GM18867 (cell line): ENCODE data around the gene SAP30L.

Experiments
- ATAC-seq: cut with Tn5 transposase; IDR thresholded peaks from one replicate; pipeline ENCODE4 v1.9.1; 2021; ENCODE audit warnings: mild to moderate bottlenecking, moderate library complexity; ENCODE audit not compliant: unreplicated experiment

The SAP30L gene

GRCh38 chr5:154419236-154419635 is 26.6 kb upstream of the SAP30L start:
- no peak for ATAC-seq

- ATAC-seq: no peak
Measured at GRCh38 chr5:154421868-154422267, 23.9 kb upstream of the SAP30L start.

GRCh38 chr5:154422298-154422697 is 23.5 kb upstream of the SAP30L start:
- ATAC-seq: no peak

- ATAC-seq: no peak
Measured at GRCh38 chr5:154428208-154428607, 17.6 kb upstream of the SAP30L start.

GRCh38 chr5:154429341-154429740 is 16.5 kb upstream of the SAP30L start:
- no peak for ATAC-seq

- ATAC-seq: no peak
Measured at GRCh38 chr5:154430466-154430865, 15.3 kb upstream of the SAP30L start.

GRCh38 chr5:154430961-154431630 is 14.7 kb upstream of the SAP30L start:
- ATAC-seq: no peak

- ATAC-seq: no peak
Measured at GRCh38 chr5:154435226-154435625, 10.6 kb upstream of the SAP30L start.

GRCh38 chr5:154437281-154437965 is 8.4 kb upstream of the SAP30L start:
- ATAC-seq: no peak

- no peak for ATAC-seq
Measured at GRCh38 chr5:154440540-154440939, 5.3 kb upstream of the SAP30L start.

GRCh38 chr5:154442801-154443200 is 3.0 kb upstream of the SAP30L start:
- ATAC-seq: no peak

- no peak for ATAC-seq
Measured at GRCh38 chr5:154444556-154445421, 1.0 kb upstream of the SAP30L start.

GRCh38 chr5:154446195-154447088 is 645 bp downstream of the SAP30L start:
- peak; percentile 19 for ATAC-seq

GRCh38 chr5:154447089-154447725 is 1.4 kb downstream of the SAP30L start:
- no peak for ATAC-seq

GRCh38 chr5:154449786-154450185 is 4.0 kb downstream of the SAP30L start:
- ATAC-seq: no peak

GRCh38 chr5:154451957-154452356 is 6.2 kb downstream of the SAP30L start:
- no peak for ATAC-seq

- ATAC-seq: no peak
Measured at GRCh38 chr5:154455585-154455984, 9.8 kb downstream of the SAP30L start.

- ATAC-seq: no peak
Measured at GRCh38 chr5:154456540-154456939, 10.7 kb downstream of the SAP30L start.

GRCh38 chr5:154459015-154459414 is 13.2 kb downstream of the SAP30L start:
- no peak for ATAC-seq

- no peak for ATAC-seq
Measured at GRCh38 chr5:154460172-154460571, 14.4 kb downstream of the SAP30L start.
